ENCODE data around the gene EDNRA.

Gene EDNRA

GRCh38 chr4:147591106-147591505, 110.2 kb downstream of the EDNRA start:
- TF ChIP-seq, protein P1, sequence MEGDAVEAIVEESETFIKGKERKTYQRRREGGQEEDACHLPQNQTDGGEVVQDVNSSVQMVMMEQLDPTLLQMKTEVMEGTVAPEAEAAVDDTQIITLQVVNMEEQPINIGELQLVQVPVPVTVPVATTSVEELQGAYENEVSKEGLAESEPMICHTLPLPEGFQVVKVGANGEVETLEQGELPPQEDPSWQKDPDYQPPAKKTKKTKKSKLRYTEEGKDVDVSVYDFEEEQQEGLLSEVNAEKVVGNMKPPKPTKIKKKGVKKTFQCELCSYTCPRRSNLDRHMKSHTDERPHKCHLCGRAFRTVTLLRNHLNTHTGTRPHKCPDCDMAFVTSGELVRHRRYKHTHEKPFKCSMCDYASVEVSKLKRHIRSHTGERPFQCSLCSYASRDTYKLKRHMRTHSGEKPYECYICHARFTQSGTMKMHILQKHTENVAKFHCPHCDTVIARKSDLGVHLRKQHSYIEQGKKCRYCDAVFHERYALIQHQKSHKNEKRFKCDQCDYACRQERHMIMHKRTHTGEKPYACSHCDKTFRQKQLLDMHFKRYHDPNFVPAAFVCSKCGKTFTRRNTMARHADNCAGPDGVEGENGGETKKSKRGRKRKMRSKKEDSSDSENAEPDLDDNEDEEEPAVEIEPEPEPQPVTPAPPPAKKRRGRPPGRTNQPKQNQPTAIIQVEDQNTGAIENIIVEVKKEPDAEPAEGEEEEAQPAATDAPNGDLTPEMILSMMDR (conservative IDR thresholded peaks at IDR 0.05; ENCODE audit: low read depth, low read length) = no peak

GRCh38 chr4:147594107-147594506, 113.2 kb downstream of the EDNRA start:
- no peak for DNase-seq (ENCODE audit: low read depth)
- TF ChIP-seq, protein P1 (conservative IDR thresholded peaks at IDR 0.05; ENCODE audit: low read depth, low read length) = no peak
- H3K4me3 ChIP-seq (ENCODE audit: low read length) = no peak overlapping the region

More at GRCh38 chr4:147591106-147591505, 110.2 kb downstream of the EDNRA start:
- DNase-seq (ENCODE audit: low read depth) = no peak
- no peak overlapping the region for H3K4me3 ChIP-seq (ENCODE audit: low read length)

All from retinal pigment epithelial cell (primary cell).